T-helper 2 cell (primary cell): ENCODE results near the gene SMAP2.
A peak's percentile ranks its signal among the peaks of the same experiment; 100 is the strongest.

Experiments
- DNase-seq, 5 experiments: peaks; one replicate each; pipeline versions ENCODE4 v3.0.0 to v3.0.0-alpha.2; 2012 to 2022

Gene SMAP2

GRCh38 chr1:40391688-40392145, 18.2 kb downstream of the SMAP2 start:
- DNase-seq = no peak

GRCh38 chr1:40392221-40392620, 18.7 kb downstream of the SMAP2 start:
- no peak for DNase-seq

GRCh38 chr1:40393173-40393572, 19.6 kb downstream of the SMAP2 start:
- DNase-seq = no peak

GRCh38 chr1:40394491-40395172, 21.1 kb downstream of the SMAP2 start:
- DNase-seq = peak in 3 of 5 experiments; percentile 27 to 79 (median 49)

- no peak for DNase-seq
These were observed 22.0 kb downstream of the SMAP2 start for GRCh38 chr1:40395190-40396175.

- DNase-seq = no peak
These were observed 22.9 kb downstream of the SMAP2 start for GRCh38 chr1:40396420-40396819.

- DNase-seq = no peak
These were observed 23.7 kb downstream of the SMAP2 start for GRCh38 chr1:40397258-40397657.

GRCh38 chr1:40399984-40400704, 26.6 kb downstream of the SMAP2 start:
- DNase-seq = peak in 1 of 5 experiments; percentile 68

GRCh38 chr1:40401473-40402201, 28.1 kb downstream of the SMAP2 start:
- no peak for DNase-seq

GRCh38 chr1:40404670-40405462, 31.3 kb downstream of the SMAP2 start:
- DNase-seq = peak in 2 of 5 experiments; percentile 52 to 72

GRCh38 chr1:40405812-40406211, 32.3 kb downstream of the SMAP2 start:
- no peak for DNase-seq

- no peak for DNase-seq
These were observed 33.9 kb downstream of the SMAP2 start for GRCh38 chr1:40407453-40407852.

GRCh38 chr1:40409467-40409866, 35.9 kb downstream of the SMAP2 start:
- DNase-seq = no peak

- DNase-seq = no peak
These were observed 37.8 kb downstream of the SMAP2 start for GRCh38 chr1:40411294-40411693.

- no peak for DNase-seq
These were observed 38.3 kb downstream of the SMAP2 start for GRCh38 chr1:40411843-40412242.

- DNase-seq = no peak
These were observed 40.2 kb downstream of the SMAP2 start for GRCh38 chr1:40413527-40414252.

- DNase-seq = no peak
These were observed 40.8 kb downstream of the SMAP2 start for GRCh38 chr1:40414331-40414730.

- DNase-seq = no peak
These were observed 43.2 kb downstream of the SMAP2 start for GRCh38 chr1:40416709-40417108.

- DNase-seq = no peak
These were observed 48.2 kb downstream of the SMAP2 start for GRCh38 chr1:40421431-40422384.
